ENCODE results near the gene CTXND1.
"Not testable (repeated sequence)": the region's sequence is repeated elsewhere in the genome, so short reads cannot be mapped to it uniquely, and the experiment has no call there.

The CTXND1 gene

GRCh38 chr15:80252121-80252518 is at the start of gene CTXND1:
Gene CTXND1 (minus strand): TSS chr15:80252213. CDS start chr15:80201949, 50,264 bp downstream.
- DNase-seq (ENCODE audit: low read depth in 2 of 2) = no peak

GRCh38 chr15:80301472-80301871 is 49.5 kb upstream of the CTXND1 start:
- DNase-seq (ENCODE audit: low read depth in 2 of 2) = no peak

GRCh38 chr15:80295777-80296176 is 43.8 kb upstream of the CTXND1 start:
- DNase-seq (ENCODE audit: low read depth in 2 of 2) = not testable (repeated sequence)

GRCh38 chr15:80292079-80292478 is 40.1 kb upstream of the CTXND1 start:
- DNase-seq (ENCODE audit: low read depth in 2 of 2) = no peak

- not testable (repeated sequence) for DNase-seq (ENCODE audit: low read depth in 2 of 2)
Measured at GRCh38 chr15:80290891-80291290, 38.9 kb upstream of the CTXND1 start.

GRCh38 chr15:80289528-80290495 is 37.8 kb upstream of the CTXND1 start:
- DNase-seq (ENCODE audit: low read depth in 2 of 2) = no peak

- no peak for DNase-seq (ENCODE audit: low read depth in 2 of 2)
Measured at GRCh38 chr15:80288131-80288530, 36.1 kb upstream of the CTXND1 start.

- no peak for DNase-seq (ENCODE audit: low read depth in 2 of 2)
Measured at GRCh38 chr15:80286055-80286454, 34.0 kb upstream of the CTXND1 start.

- DNase-seq (ENCODE audit: low read depth in 2 of 2) = no peak
Measured at GRCh38 chr15:80285379-80285778, 33.4 kb upstream of the CTXND1 start.

GRCh38 chr15:80283531-80283930 is 31.5 kb upstream of the CTXND1 start:
- DNase-seq (ENCODE audit: low read depth in 2 of 2) = no peak

GRCh38 chr15:80277147-80277546 is 25.1 kb upstream of the CTXND1 start:
- DNase-seq (ENCODE audit: low read depth in 2 of 2) = no peak

- no peak for DNase-seq (ENCODE audit: low read depth in 2 of 2)
Measured at GRCh38 chr15:80275961-80276360, 23.9 kb upstream of the CTXND1 start.

GRCh38 chr15:80274996-80275395 is 23.0 kb upstream of the CTXND1 start:
- DNase-seq (ENCODE audit: low read depth in 2 of 2) = no peak

GRCh38 chr15:80274554-80274953 is 22.5 kb upstream of the CTXND1 start:
- no peak for DNase-seq (ENCODE audit: low read depth in 2 of 2)

- no peak for DNase-seq (ENCODE audit: low read depth in 2 of 2)
Measured at GRCh38 chr15:80272987-80273386, 21.0 kb upstream of the CTXND1 start.

GRCh38 chr15:80270472-80270871 is 18.5 kb upstream of the CTXND1 start:
- DNase-seq (ENCODE audit: low read depth in 2 of 2) = no peak

- no peak for DNase-seq (ENCODE audit: low read depth in 2 of 2)
Measured at GRCh38 chr15:80268101-80268500, 16.1 kb upstream of the CTXND1 start.

GRCh38 chr15:80267658-80268057 is 15.6 kb upstream of the CTXND1 start:
- DNase-seq (ENCODE audit: low read depth in 2 of 2) = no peak

GRCh38 chr15:80266745-80267144 is 14.7 kb upstream of the CTXND1 start:
- no peak for DNase-seq (ENCODE audit: low read depth in 2 of 2)

GRCh38 chr15:80266113-80266512 is 14.1 kb upstream of the CTXND1 start:
- DNase-seq (ENCODE audit: low read depth in 2 of 2) = no peak

GRCh38 chr15:80265021-80265420 is 13.0 kb upstream of the CTXND1 start:
- DNase-seq (ENCODE audit: low read depth in 2 of 2) = peak; percentile 10 to 25

GRCh38 chr15:80264031-80264430 is 12.0 kb upstream of the CTXND1 start:
- no peak for DNase-seq (ENCODE audit: low read depth in 2 of 2)

- no peak for DNase-seq (ENCODE audit: low read depth in 2 of 2)
Measured at GRCh38 chr15:80260551-80260950, 8.5 kb upstream of the CTXND1 start.
